H1 (cell line): ENCODE results near the gene IGSF11. TPM values are rescaled to one million over a fixed set of nuclear protein-coding genes. Genes with fewer than 3 reads are reported as not detected.

Source experiments
- CTCF ChIA-PET: fragments of 300-600 bp; sonication (Branson Sonifier 250); formaldehyde crosslinking; loops from one replicate; lab custom pipeline; 2021; ENCODE audit not compliant: partially characterized antibody; lab: Charles Lee
- POLR2A ChIA-PET: fragments of 300-600 bp; sonication (Branson Sonifier 250); formaldehyde crosslinking; loops from one replicate; lab custom pipeline; 2021; ENCODE audit warnings: inconsistent platforms; ENCODE audit not compliant: partially characterized antibody; lab: Charles Lee
- DNase-seq, 2 experiments: peaks; one replicate each; pipeline versions ENCODE4 v3.0.0 to v3.0.0-alpha.2; 2010 to 2022; ENCODE audit warnings: low spot score in 2 of 2, low read depth in 1 of 2, mixed read lengths in 1 of 2
- FAIRE-seq: peaks from 2 replicates; lab custom pipeline; 2011; peaks lifted over from hg19 to GRCh38; lab: Jason Lieb, UNC
- H2AFZ ChIP-seq: 2 replicates; pipeline ENCODE4 v1.8.1; 2012; ENCODE audit warnings: low read length, inconsistent platforms
- H2AK5ac ChIP-seq: 2 replicates; pipeline ENCODE4 v1.6.1; 2013; ENCODE audit warnings: low read depth, low read length
- H2BK120ac ChIP-seq: replicated peaks from 2 replicates; pipeline ENCODE3; 2013; ENCODE audit warnings: low read depth, low read length, inconsistent platforms
- H2BK12ac ChIP-seq: 2 replicates; pipeline ENCODE4 v1.6.1; 2013; ENCODE audit warnings: low read depth, low read length
- H2BK15ac ChIP-seq: 2 replicates; pipeline ENCODE4 v1.6.1; 2013; ENCODE audit warnings: low read length
- H2BK20ac ChIP-seq: 2 replicates; pipeline ENCODE4 v1.6.1; 2013; ENCODE audit warnings: low read length
- H2BK5ac ChIP-seq: 2 replicates; pipeline ENCODE4 v1.6.1; 2013; ENCODE audit warnings: low read depth, low read length
- H3K14ac ChIP-seq: 2 replicates; pipeline ENCODE4 v1.6.1; 2013; ENCODE audit warnings: inconsistent platforms; ENCODE audit not compliant: insufficient read length
- H3K18ac ChIP-seq: 2 replicates; pipeline ENCODE4 v1.6.1; 2013; ENCODE audit warnings: low read length; ENCODE audit errors: extremely low read depth
- H3K23ac ChIP-seq: 2 replicates; pipeline ENCODE4 v1.6.1; 2013; ENCODE audit warnings: inconsistent platforms; ENCODE audit not compliant: insufficient read length
- H3K23me2 ChIP-seq: 2 replicates; pipeline ENCODE4 v1.6.1; 2013; ENCODE audit warnings: low read depth, low read length
- H3K27ac ChIP-seq: 2 replicates; pipeline ENCODE4 v1.6.1; 2011; ENCODE audit warnings: low read depth, low read length, inconsistent platforms
- H3K27me3 ChIP-seq, 4 experiments: replicated peaks in 1 of 4; 1 replicate in 1 of 4; 2 replicates in 3 of 4; pipeline versions ENCODE4 v1.6.1 to v1.8.1; 2011 to 2013; ENCODE audit warnings: low read length in 3 of 4, mild to moderate bottlenecking in 3 of 4, inconsistent platforms in 2 of 4, mixed read lengths in 2 of 4, moderate library complexity in 1 of 4; ENCODE audit not compliant: control insufficient read depth in 3 of 4, insufficient read depth in 3 of 4; ENCODE audit errors: extremely low read depth in 1 of 4
- H3K36me3 ChIP-seq, 4 experiments: 2 replicates each; pipeline versions ENCODE4 v1.6.1 to v1.8.1; 2011 to 2013; ENCODE audit warnings: mild to moderate bottlenecking in 4 of 4, low read length in 3 of 4, moderate library complexity in 2 of 4, control low read depth in 1 of 4, inconsistent platforms in 1 of 4; ENCODE audit not compliant: insufficient read depth in 4 of 4, control insufficient read depth in 2 of 4
- H3K4ac ChIP-seq: replicated peaks from 2 replicates; pipeline ENCODE3; 2013; ENCODE audit warnings: low read length, low read depth, mixed read lengths, inconsistent platforms; ENCODE audit not compliant: insufficient read length
- H3K4me1 ChIP-seq, 4 experiments: replicated peaks in 1 of 4; 1 replicate in 1 of 4; 2 replicates in 3 of 4; pipeline versions ENCODE4 v1.6.1 to v1.8.1; 2011 to 2013; ENCODE audit warnings: low read length in 3 of 4, inconsistent platforms in 2 of 4, mixed read lengths in 1 of 4; ENCODE audit not compliant: insufficient read depth in 4 of 4, control insufficient read depth in 3 of 4
- H3K4me2 ChIP-seq, 2 experiments: 2 replicates each; pipeline versions ENCODE4 v1.6.1 to v1.8.1; 2011 to 2013; ENCODE audit warnings: low read depth in 2 of 2, low read length in 2 of 2, control low read depth in 1 of 2, inconsistent platforms in 1 of 2, mild to moderate bottlenecking in 1 of 2; ENCODE audit not compliant: insufficient read depth in 1 of 2
- H3K4me3 ChIP-seq, 4 experiments: fragments of 200-600, 300-600 bp in 1 of 4; sonication (generic), shearing (Covaris generic), sonication (Bioruptor Twin) in 1 of 4; 2 replicates each; pipeline versions ENCODE4 v1.5.1 to v1.8.1; 2011 to 2016; ENCODE audit warnings: low read length in 4 of 4, low read depth in 3 of 4, control low read depth in 2 of 4, inconsistent platforms in 2 of 4, mild to moderate bottlenecking in 2 of 4, mixed read lengths in 1 of 4, moderate library complexity in 1 of 4; ENCODE audit not compliant: insufficient read depth in 2 of 4; ENCODE audit errors: extremely low read depth in 1 of 4
- H3K56ac ChIP-seq: replicated peaks from 2 replicates; pipeline ENCODE3; 2013; ENCODE audit warnings: low read depth, mild to moderate bottlenecking, mixed read lengths, low read length, inconsistent platforms; ENCODE audit not compliant: insufficient read length
- H3K79me1 ChIP-seq: 2 replicates; pipeline ENCODE4 v1.6.1; 2013; ENCODE audit warnings: low read depth, low read length, control low read depth
- H3K79me2 ChIP-seq, 2 experiments: 2 replicates each; pipeline versions ENCODE4 v1.6.1 to v1.8.1; 2012 to 2013; ENCODE audit warnings: low read length in 2 of 2, mild to moderate bottlenecking in 2 of 2, inconsistent platforms in 1 of 2; ENCODE audit not compliant: insufficient read depth in 2 of 2, control insufficient read depth in 1 of 2
- H3K9ac ChIP-seq, 4 experiments: replicated peaks in 1 of 4; 1 replicate in 1 of 4; 2 replicates in 3 of 4; pipeline versions ENCODE4 v1.6.1 to v1.8.1; 2011 to 2013; ENCODE audit warnings: low read depth in 3 of 4, low read length in 3 of 4, control low read depth in 2 of 4, mild to moderate bottlenecking in 2 of 4, moderate library complexity in 2 of 4, inconsistent platforms in 1 of 4; ENCODE audit errors: extremely low read depth in 1 of 4
- H3K9me3 ChIP-seq, 2 experiments: 2 replicates each; pipeline versions ENCODE4 v1.6.1 to v1.8.1; 2012 to 2013; ENCODE audit warnings: mild to moderate bottlenecking in 2 of 2, moderate library complexity in 2 of 2, control low read depth in 1 of 2, inconsistent platforms in 1 of 2, low read depth in 1 of 2, low read length in 1 of 2, mixed read lengths in 1 of 2; ENCODE audit not compliant: insufficient read depth in 2 of 2
- H4K20me1 ChIP-seq, 2 experiments: replicated peaks in 1 of 2; 2 replicates each; pipeline versions ENCODE3 to v1.8.1; 2011 to 2013; ENCODE audit warnings: inconsistent platforms in 2 of 2, low read length in 2 of 2, mild to moderate bottlenecking in 1 of 2; ENCODE audit not compliant: insufficient read depth in 2 of 2, control insufficient read depth in 1 of 2
- H4K5ac ChIP-seq: 2 replicates; pipeline ENCODE4 v1.6.1; 2013; ENCODE audit warnings: low read length, low read depth, mixed read lengths, inconsistent platforms; ENCODE audit not compliant: insufficient read length
- H4K8ac ChIP-seq: 2 replicates; pipeline ENCODE4 v1.8.0; 2013; ENCODE audit warnings: mild to moderate bottlenecking, moderate library complexity, low read length, inconsistent platforms; ENCODE audit not compliant: insufficient read depth; ENCODE audit errors: extremely low read depth
- H4K91ac ChIP-seq: replicated peaks from 2 replicates; pipeline ENCODE3; 2013; ENCODE audit warnings: low read length, mixed read lengths, inconsistent platforms; ENCODE audit not compliant: insufficient read length
- CBX5 ChIP-seq: fragments of 300-800, 300-1000 bp; sonication (generic); IDR thresholded peaks from 2 replicates; pipeline ENCODE4 v1.7.1; 2016; ENCODE audit warnings: antibody characterized with exemption, low read length, low read depth
- CREB1 ChIP-seq: IDR thresholded peaks from 2 replicates; pipeline ENCODE4 v1.6.1; 2012; ENCODE audit warnings: inconsistent platforms
- CTBP2 ChIP-seq: IDR thresholded peaks from 2 replicates; pipeline ENCODE4 v1.7.0; 2011; ENCODE audit warnings: borderline replicate concordance, mild to moderate bottlenecking, moderate library complexity, mixed read lengths, low read length; ENCODE audit not compliant: insufficient read depth, insufficient read length
- FOSL1 ChIP-seq: IDR thresholded peaks from 2 replicates; pipeline ENCODE4 v1.6.1; 2011; ENCODE audit warnings: mild to moderate bottlenecking, low read depth, low read length, moderate library complexity; ENCODE audit not compliant: insufficient read depth
- GABPA ChIP-seq: IDR thresholded peaks from 2 replicates; pipeline ENCODE4 v1.6.1; 2011; ENCODE audit warnings: mild to moderate bottlenecking, low read length, moderate library complexity, borderline replicate concordance; ENCODE audit not compliant: insufficient read depth
- HDAC2 ChIP-seq, 2 experiments: fragments of 300-600 bp in 1 of 2; sonication (generic) in 1 of 2; IDR thresholded peaks; 2 replicates each; pipeline ENCODE4 v1.6.1; 2011 to 2012; ENCODE audit warnings: low read depth in 2 of 2, low read length in 2 of 2, mild to moderate bottlenecking in 2 of 2, moderate library complexity in 2 of 2, borderline replicate concordance in 1 of 2, inconsistent platforms in 1 of 2
- KDM1A ChIP-seq: fragments of 200-600, 300-600 bp; sonication (generic); IDR thresholded peaks from 2 replicates; pipeline ENCODE4 v1.7.1; 2016; ENCODE audit warnings: mild to moderate bottlenecking, low read length, borderline replicate concordance
- NRF1 ChIP-seq: IDR thresholded peaks from 2 replicates; pipeline ENCODE4 v1.6.1; 2011; ENCODE audit warnings: mild to moderate bottlenecking, low read depth, low read length, improper control_type of control experiment
- RAD21 ChIP-seq, 2 experiments: IDR thresholded peaks in 1 of 2; conservative IDR thresholded peaks in 1 of 2; 2 replicates each; pipeline ENCODE4 v1.6.1; 2011; ENCODE audit warnings: low read depth in 2 of 2, low read length in 2 of 2, improper control_type of control experiment in 1 of 2, inconsistent platforms in 1 of 2, mild to moderate bottlenecking in 1 of 2, moderate library complexity in 1 of 2
- SAP30 ChIP-seq: fragments of 300-600 bp; sonication (generic); IDR thresholded peaks from 2 replicates; pipeline ENCODE4 v1.7.1; 2012; ENCODE audit warnings: low read length, moderate library complexity, mild to moderate bottlenecking, inconsistent platforms; ENCODE audit not compliant: insufficient read depth, insufficient replicate concordance
- SP4 ChIP-seq: IDR thresholded peaks from 2 replicates; pipeline ENCODE4 v1.6.1; 2012; ENCODE audit warnings: low read length, inconsistent platforms
- SUZ12 ChIP-seq: fragments of 200-600 bp; sonication (generic); IDR thresholded peaks from 2 replicates; pipeline ENCODE4 v1.6.1; 2012; ENCODE audit warnings: mild to moderate bottlenecking, inconsistent platforms, low read length, moderate library complexity, mixed read lengths
- TAF1 ChIP-seq: IDR thresholded peaks from 2 replicates; pipeline ENCODE4 v1.6.1; 2011; ENCODE audit warnings: mild to moderate bottlenecking, low read depth, low read length
- WGBS, 2 experiments: shearing (Covaris generic) in 1 of 2; methylation state at CpG; one replicate each; pipeline versions ENCODE4 v1.1.6 to v1.1.7; 2013 to 2015; ENCODE audit warnings: low lambda C conversion rate in 2 of 2, mixed read lengths in 2 of 2, inconsistent platforms in 1 of 2, low coverage in 1 of 2, missing lambda C conversion rate in 1 of 2; ENCODE audit not compliant: insufficient replicate concordance in 2 of 2, insufficient coverage in 1 of 2, insufficient read length in 1 of 2; ENCODE audit errors: extremely low coverage in 1 of 2, missing lambda C conversion rate in 1 of 2; 5-methylcytosine and 5-hydroxymethylcytosine counted together
- polyA plus RNA-seq, 7 experiments: library from polyadenylated mRNA; depleted of rRNA in 3 of 7; stranded (reverse) in 5 of 7; unstranded in 2 of 7; fragments of >200 nt in 5 of 7; fragments of 200-250 nt in 2 of 7; gene quantifications; 1 replicate in 5 of 7; 2 replicates in 1 of 7; 4 replicates in 1 of 7; pipeline versions ENCODE4 v1.2.1 to v1.2.3, GENCODE V29; 2011 to 2013; ENCODE audit warnings: missing spikeins in 2 of 7, mixed read lengths in 2 of 7
- total RNA-seq: library from RNA; stranded (reverse); fragmentation: NEBNext Ultra II Directional; extraction: Animal tissue kit (Norgen Biotek cat#: 25700); gene quantifications from 2 replicates; pipeline ENCODE4 v1.2.1, GENCODE V29; 2021

Gene IGSF11
- total and polyA plus RNA-seq, 2 of the 8 experiments (the other 6 are each of a cell fraction or from before 2014, with no cell fraction given) = 1.1 to 4.1 TPM

DNA sequence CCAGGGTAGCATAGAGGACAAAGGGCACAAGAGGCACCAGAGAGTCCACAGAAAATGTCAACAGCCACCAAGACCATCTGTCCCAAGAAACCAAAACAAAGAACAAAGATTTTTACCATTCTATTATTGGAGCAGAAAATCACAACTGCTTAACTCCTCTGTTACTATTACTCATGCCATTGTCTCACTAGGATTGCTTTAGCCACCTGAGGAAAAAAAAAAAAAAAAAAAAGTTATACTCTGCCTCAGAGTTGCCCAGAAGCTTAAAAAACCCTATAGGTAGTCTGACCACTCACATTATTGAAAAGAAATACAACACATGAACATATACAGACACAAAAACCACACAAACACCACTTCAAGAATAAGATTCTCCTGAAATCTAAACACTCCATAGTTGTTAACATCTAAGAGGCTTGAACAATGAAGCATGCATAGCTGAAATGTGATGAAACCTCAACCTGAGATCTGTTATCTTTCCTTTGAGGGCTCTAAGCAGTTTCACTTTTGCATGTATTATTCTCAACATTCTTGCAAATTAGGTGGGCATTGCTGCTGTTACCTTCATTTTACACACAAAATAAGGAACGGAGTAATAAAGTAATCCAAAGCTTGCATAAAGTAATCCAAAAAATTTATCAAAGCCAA is 85.4 kb downstream of the IGSF11 start:
- Histone ChIP-seq H3K27me3 (no peaks in the 10 kb centered on the region), H4K5ac (no peak overlapping the region), H3K79me2 (no peaks in the 10 kb centered on the region), H4K8ac (no peak overlapping the region), H2BK12ac (no peak overlapping the region), H2BK5ac (no peak overlapping the region), H3K4ac (no peak overlapping the region), H3K4me1 (no peaks in the 10 kb centered on the region), H2BK120ac (no peak overlapping the region), H4K20me1 (no peaks in the 10 kb centered on the region), H3K56ac (no peak overlapping the region), H3K9me3 (no peaks in the 10 kb centered on the region), H2BK15ac (no peak overlapping the region), H3K4me3 (no peak overlapping the region), H3K36me3 (no peaks in the 10 kb centered on the region), H2BK20ac (no peak overlapping the region), H3K14ac (no peak overlapping the region), H3K18ac (no peak overlapping the region), H2AK5ac (no peak overlapping the region), H3K79me1 (no peaks in the 10 kb centered on the region), H3K4me2 (no peak overlapping the region), H3K27ac (no peak overlapping the region), H3K9ac (no peak overlapping the region), H3K23me2 (no peaks in the 10 kb centered on the region), H3K23ac (no peak overlapping the region), H4K91ac (no peak overlapping the region), H2AFZ (no peak overlapping the region)
- 100% methylated on average over 1 of the region's 1 CpG; no CpG with 5 or more reads in 1 of the 2 experiments for WGBS, 2 experiments
- FAIRE-seq (no peak), DNase-seq (no peak)
- POLR2A ChIA-PET = interaction anchor here (0.6 kb wide), 1 partner anchor 150 kb away, joined by 3 read pairs; no protein-coding TSS in a partner anchor
- CTCF ChIA-PET = interaction anchor here (1.7 to 2.0 kb wide), 2 partner anchors 20 to 64 kb away, joined by 6 read pairs; no protein-coding TSS in a partner anchor
- no peak for TF ChIP-seq CBX5
- no peak for TF ChIP-seq CTBP2
- TF ChIP-seq KDM1A = no peak
- TF ChIP-seq NRF1 = no peak
- TF ChIP-seq SAP30 = no peak
- TF ChIP-seq FOSL1 = no peak
- TF ChIP-seq SP4 = no peak
- no peak for TF ChIP-seq TAF1
- TF ChIP-seq SUZ12 = no peak
- TF ChIP-seq CREB1 = no peak
- TF ChIP-seq RAD21 (IDR thresholded peaks at IDR 0.05 in 1 of 2, conservative IDR thresholded peaks at IDR 0.05 in 1 of 2; ENCODE audit: low read depth in 2 of 2, low read length in 2 of 2) = no peak
- TF ChIP-seq HDAC2 (IDR thresholded peaks at IDR 0.05; ENCODE audit: borderline replicate concordance in 1 of 2, low read depth in 2 of 2, low read length in 2 of 2) = no peak
- no peak for TF ChIP-seq GABPA
